Sigmoid colon (tissue), 7 donors: ENCODE results near the gene SACM1L. TPM values are rescaled to one million over a fixed set of nuclear protein-coding genes. Genes with fewer than 3 reads are reported as not detected.
A peak's percentile ranks its signal among the peaks of the same experiment; 100 is the strongest.
"Not testable (repeated sequence)": the region's sequence is repeated elsewhere in the genome, so short reads cannot be mapped to it uniquely, and the experiment has no call there.

ENCODE experiments used
- DNase-seq: peaks from one replicate; pipeline ENCODE4 v3.0.0-alpha.2; 2019
- H3K27ac ChIP-seq, 4 donors: fragments of 200-600 bp; sonication (generic); one replicate each; pipeline ENCODE4 v1.5.1; 2016 to 2019; ENCODE audit warnings: mild to moderate bottlenecking in 1 of 4
- H3K27me3 ChIP-seq, 3 donors: fragments of 200-600 bp; sonication (generic); one replicate each; pipeline ENCODE4 v1.5.1; 2019; ENCODE audit warnings: mild to moderate bottlenecking in 1 of 3
- H3K36me3 ChIP-seq, 4 donors: fragments of 200-600 bp; sonication (generic); one replicate each; pipeline ENCODE4 v1.5.1; 2016 to 2019
- H3K4me1 ChIP-seq, 4 donors: fragments of 200-600 bp; sonication (generic); one replicate each; pipeline ENCODE4 v1.5.1; 2017 to 2019
- H3K4me3 ChIP-seq, 4 donors: fragments of 200-600 bp; sonication (generic); one replicate each; pipeline ENCODE4 v1.5.1; 2017 to 2019; ENCODE audit warnings: mild to moderate bottlenecking in 2 of 4, moderate library complexity in 1 of 4
- H3K9me3 ChIP-seq, 4 donors: fragments of 200-600 bp in 3 of 4; sonication (generic) in 3 of 4; one replicate each; pipeline versions ENCODE4 v1.5.1 to v1.6.1; 2013 to 2019
- EP300 ChIP-seq, 4 donors: sonication (generic); formaldehyde crosslinking; IDR thresholded peaks; one replicate each; pipeline ENCODE4 v1.6.1; 2017; ENCODE audit warnings: antibody characterized with exemption in 4 of 4
- POLR2A ChIP-seq, 2 donors: fragments of 450-650 bp; IDR thresholded peaks; one replicate each; pipeline ENCODE4 v1.6.1; 2016; ENCODE audit warnings: antibody characterized with exemption in 2 of 2, mild to moderate bottlenecking in 2 of 2, moderate library complexity in 2 of 2
- POLR2AphosphoS5 ChIP-seq, 4 donors: sonication (generic); formaldehyde crosslinking; IDR thresholded peaks; one replicate each; pipeline ENCODE4 v1.6.1; 2017; ENCODE audit warnings: antibody characterized with exemption in 4 of 4
- WGBS, 2 donors: extraction: QIAGEN DNeasy Blood & Tissue Kit; methylation state at CpG; one replicate each; pipeline ENCODE4 v1.1.7; 2013; 5-methylcytosine and 5-hydroxymethylcytosine counted together
- intact Hi-C: fragments of 100-400 bp; cut with DNase I; formaldehyde crosslinking; loops from one replicate; pipeline ENCODE4 v1.15.1; 2023
- polyA plus RNA-seq, 3 donors: library from polyadenylated mRNA; stranded (reverse); fragments of 200-250 nt; gene quantifications; one replicate each; pipeline ENCODE4 v1.2.3, GENCODE V29; 2013
- total RNA-seq, 4 donors: library from RNA; depleted of rRNA; stranded (reverse); fragments of >200 nt; gene quantifications; one replicate each; pipeline ENCODE4 v1.1.0, GENCODE V29; 2016
- TF ChIP-seq, protein P1 (sequence below), 4 experiments: fragments of 450-650 bp in 3 of 4; fragments of 200-600 bp in 1 of 4; IDR thresholded peaks; one replicate each; pipeline ENCODE4 v1.5.1; 2016 to 2019; ENCODE audit warnings: antibody characterized with exemption in 4 of 4, mild to moderate bottlenecking in 3 of 4, moderate library complexity in 2 of 4
- donor health status: healthy with polysubstance abuse.
- donor health status: Bipolar disorder and iron deficiency.
- donor health status: healthy.

SACM1L gene
- total and polyA plus RNA-seq, 7 donors, result 21.6 to 44.6 (median 38.5) TPM

GRCh38 chr3:45742461-45743089 is 53.4 kb downstream of the SACM1L start:
- Histone ChIP-seq H3K4me1 (no peaks in the 10 kb centered on the region), H3K27me3 (no peaks in the 10 kb centered on the region), H3K36me3 (peaks cover 11 to 97% (median 49%) of the 10 kb centered on the region in 4 donors), H3K9me3 (no peaks in the 10 kb centered on the region), H3K4me3 (no peak overlapping the region), H3K27ac (no peak overlapping the region)
- DNase-seq, result no peak
- TF ChIP-seq EP300 (IDR thresholded peaks at IDR 0.05), result no peak
- no peak for TF ChIP-seq POLR2A (IDR thresholded peaks at IDR 0.05)
- TF ChIP-seq POLR2AphosphoS5 (IDR thresholded peaks at IDR 0.05), result no peak
- TF ChIP-seq, protein P1, sequence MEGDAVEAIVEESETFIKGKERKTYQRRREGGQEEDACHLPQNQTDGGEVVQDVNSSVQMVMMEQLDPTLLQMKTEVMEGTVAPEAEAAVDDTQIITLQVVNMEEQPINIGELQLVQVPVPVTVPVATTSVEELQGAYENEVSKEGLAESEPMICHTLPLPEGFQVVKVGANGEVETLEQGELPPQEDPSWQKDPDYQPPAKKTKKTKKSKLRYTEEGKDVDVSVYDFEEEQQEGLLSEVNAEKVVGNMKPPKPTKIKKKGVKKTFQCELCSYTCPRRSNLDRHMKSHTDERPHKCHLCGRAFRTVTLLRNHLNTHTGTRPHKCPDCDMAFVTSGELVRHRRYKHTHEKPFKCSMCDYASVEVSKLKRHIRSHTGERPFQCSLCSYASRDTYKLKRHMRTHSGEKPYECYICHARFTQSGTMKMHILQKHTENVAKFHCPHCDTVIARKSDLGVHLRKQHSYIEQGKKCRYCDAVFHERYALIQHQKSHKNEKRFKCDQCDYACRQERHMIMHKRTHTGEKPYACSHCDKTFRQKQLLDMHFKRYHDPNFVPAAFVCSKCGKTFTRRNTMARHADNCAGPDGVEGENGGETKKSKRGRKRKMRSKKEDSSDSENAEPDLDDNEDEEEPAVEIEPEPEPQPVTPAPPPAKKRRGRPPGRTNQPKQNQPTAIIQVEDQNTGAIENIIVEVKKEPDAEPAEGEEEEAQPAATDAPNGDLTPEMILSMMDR (IDR thresholded peaks at IDR 0.05), result no peak
- 67 to 89% methylated on average over 4 of the region's 4 CpGs for WGBS, 2 donors
- intact Hi-C loops, result no loop called here

DNA sequence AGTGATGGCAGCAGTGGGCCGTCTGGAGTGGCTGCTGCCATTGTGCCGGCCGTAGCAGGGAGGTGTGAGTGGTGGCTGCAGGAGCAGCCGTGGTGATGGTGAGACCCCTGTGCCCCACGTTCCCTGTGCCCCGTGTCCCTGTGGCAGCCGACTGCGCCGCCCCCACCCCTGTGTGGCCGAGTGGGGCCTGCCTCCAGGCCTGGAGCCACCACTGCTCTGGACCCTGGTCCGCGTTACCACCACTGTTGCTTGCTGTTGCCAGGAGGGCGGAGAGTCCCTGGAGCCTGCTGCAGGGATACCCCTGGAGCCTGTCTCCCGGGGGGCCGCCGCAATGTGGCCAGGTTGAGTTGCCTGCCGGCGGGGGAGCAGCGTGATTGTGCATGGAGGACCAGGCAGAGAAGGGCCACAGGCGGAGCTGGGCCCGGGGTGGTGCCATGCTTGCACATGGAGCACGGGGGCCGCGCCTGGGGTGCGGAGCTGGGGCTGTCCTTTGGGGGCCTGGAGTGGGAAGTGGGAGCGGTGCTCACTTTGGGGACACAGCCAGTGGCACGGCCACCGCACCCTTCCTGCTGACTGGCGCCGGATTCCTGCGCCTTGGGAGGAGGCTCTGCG is 57.1 kb downstream of the SACM1L start:
- H3K36me3 ChIP-seq, result peaks cover 0 to 68% (median 22%) of the 10 kb centered on the region in 4 donors
- intact Hi-C loops, result no loop called here
- H3K4me3 ChIP-seq, result no peak overlapping the region
- no peak for TF ChIP-seq POLR2AphosphoS5 (IDR thresholded peaks at IDR 0.05)
- TF ChIP-seq POLR2A (IDR thresholded peaks at IDR 0.05), result no peak
- TF ChIP-seq, protein P1 (IDR thresholded peaks at IDR 0.05), result no peak
- no peak for TF ChIP-seq EP300 (IDR thresholded peaks at IDR 0.05)
- no peaks in the 10 kb centered on the region for H3K9me3 ChIP-seq
- H3K27ac ChIP-seq, result no peak overlapping the region
- H3K4me1 ChIP-seq, result no peaks in the 10 kb centered on the region
- WGBS, 2 donors, result 97% methylated on average over 32 of the region's 32 CpGs
- DNase-seq, result no peak
- H3K27me3 ChIP-seq, result no peaks in the 10 kb centered on the region

GRCh38 chr3:45746777-45747622 is 57.8 kb downstream of the SACM1L start:
- TF ChIP-seq EP300 (IDR thresholded peaks at IDR 0.05) (no peak), POLR2A (IDR thresholded peaks at IDR 0.05) (no peak)
- H3K4me1 ChIP-seq, result no peaks in the 10 kb centered on the region
- no peaks in the 10 kb centered on the region for H3K9me3 ChIP-seq
- H3K27ac ChIP-seq, result no peak overlapping the region
- WGBS, 2 donors, result 90 to 91% methylated on average over 18 of the region's 18 CpGs
- intact Hi-C loops, result no loop called here
- no peaks in the 10 kb centered on the region for H3K27me3 ChIP-seq
- no peak overlapping the region for H3K4me3 ChIP-seq
- no peak for DNase-seq
- peaks cover 0 to 60% (median 18%) of the 10 kb centered on the region in 4 donors for H3K36me3 ChIP-seq

DNA sequence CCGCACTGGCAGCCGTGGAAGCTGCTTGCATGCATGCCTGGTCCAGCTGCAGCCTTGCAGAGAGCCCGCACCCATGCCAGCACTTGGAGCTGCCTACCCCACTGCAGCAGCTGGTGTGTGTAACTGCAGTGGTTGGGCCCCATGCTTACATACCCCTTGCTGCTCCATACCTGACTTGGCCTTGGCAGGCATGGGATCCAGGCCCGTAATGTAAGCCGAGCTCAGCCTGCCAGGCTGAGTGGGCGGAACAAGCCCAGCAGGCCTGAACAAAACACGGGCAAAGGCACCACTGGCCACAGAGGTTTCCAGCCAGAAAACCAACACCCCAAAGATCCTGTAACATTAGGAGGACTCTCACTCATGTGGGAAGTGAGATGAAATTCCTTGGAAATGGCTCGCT is 58.9 kb downstream of the SACM1L start:
- DNase-seq, result no peak
- no peaks in the 10 kb centered on the region for H3K27me3 ChIP-seq
- 94% methylated on average over 8 of the region's 8 CpGs for WGBS, 2 donors
- intact Hi-C loops, result no loop called here
- no peaks in the 10 kb centered on the region for H3K9me3 ChIP-seq
- H3K4me3 ChIP-seq, result no peak overlapping the region
- H3K27ac ChIP-seq, result no peak overlapping the region
- no peak for TF ChIP-seq POLR2A (IDR thresholded peaks at IDR 0.05)
- no peak for TF ChIP-seq EP300 (IDR thresholded peaks at IDR 0.05)
- TF ChIP-seq POLR2AphosphoS5 (IDR thresholded peaks at IDR 0.05), result peak in 1 of 4 donors; percentile 22
- peaks cover 0 to 50% (median 17%) of the 10 kb centered on the region in 4 donors for H3K36me3 ChIP-seq
- no peaks in the 10 kb centered on the region for H3K4me1 ChIP-seq

- H3K4me1 ChIP-seq, DNase-seq, H3K9me3 ChIP-seq, intact Hi-C loops, H3K4me3 ChIP-seq, H3K27me3 ChIP-seq, H3K27ac ChIP-seq: not testable (repeated sequence)
- WGBS, 2 donors, result 82 to 90% methylated on average over 4 of the region's 4 CpGs
- peaks cover 0 to 39% (median 13%) of the 10 kb centered on the region in 4 donors for H3K36me3 ChIP-seq
Measured at GRCh38 chr3:45749036-45749600, 59.9 kb downstream of the SACM1L start.

- no peak for DNase-seq
- intact Hi-C loops, result no loop called here
- Histone ChIP-seq H3K27me3 (no peaks in the 10 kb centered on the region), H3K9me3 (no peaks in the 10 kb centered on the region), H3K4me1 (no peaks in the 10 kb centered on the region), H3K36me3 (peaks cover 0 to 32% (median 12%) of the 10 kb centered on the region in 4 donors), H3K27ac (no peak overlapping the region), H3K4me3 (no peak overlapping the region)
- 76 to 88% methylated on average over 4 of the region's 4 CpGs for WGBS, 2 donors
- no peak for TF ChIP-seq POLR2A (IDR thresholded peaks at IDR 0.05)
- TF ChIP-seq, protein P1 (IDR thresholded peaks at IDR 0.05), result no peak
- no peak for TF ChIP-seq POLR2AphosphoS5 (IDR thresholded peaks at IDR 0.05)
- TF ChIP-seq EP300 (IDR thresholded peaks at IDR 0.05), result no peak
Measured at GRCh38 chr3:45749880-45750279, 60.7 kb downstream of the SACM1L start.
